ENCODE data around the gene HARS2.
"Not testable (repeated sequence)": the region's sequence is repeated elsewhere in the genome, so short reads cannot be mapped to it uniquely, and the experiment has no call there.

The HARS2 gene

GRCh38 chr5:140700177-140701144 is 9.2 kb downstream of the HARS2 start, which contains the start of gene ZMAT2:
ZMAT2 (plus strand) TSS chr5:140700447; CDS start chr5:140700461, 14 bp downstream.
- DNase-seq: peak; percentile 98

GRCh38 chr5:140707812-140708211 is 16.6 kb downstream of the HARS2 start:
- no peak for DNase-seq

GRCh38 chr5:140708787-140709186 is 17.5 kb downstream of the HARS2 start:
- not testable (repeated sequence) for DNase-seq

- DNase-seq: peak; percentile 99
Measured at GRCh38 chr5:140710899-140711552, 19.8 kb downstream of the HARS2 start.

GRCh38 chr5:140711794-140712193 is 20.5 kb downstream of the HARS2 start:
- no peak for DNase-seq

- DNase-seq: no peak
Measured at GRCh38 chr5:140713562-140714094, 22.4 kb downstream of the HARS2 start.

GRCh38 chr5:140716238-140716637 is 25.0 kb downstream of the HARS2 start:
- DNase-seq: not testable (repeated sequence)

GRCh38 chr5:140718266-140718592 is 27.0 kb downstream of the HARS2 start:
- DNase-seq: no peak

- not testable (repeated sequence) for DNase-seq
Measured at GRCh38 chr5:140720738-140721137, 29.5 kb downstream of the HARS2 start.

- DNase-seq: not testable (repeated sequence)
Measured at GRCh38 chr5:140721395-140721794, 30.1 kb downstream of the HARS2 start.

GRCh38 chr5:140725799-140726471 is 34.7 kb downstream of the HARS2 start:
- DNase-seq: peak; percentile 93

GRCh38 chr5:140733098-140733497 is 41.8 kb downstream of the HARS2 start:
- DNase-seq: no peak

- no peak for DNase-seq
Measured at GRCh38 chr5:140734354-140734753, 43.1 kb downstream of the HARS2 start.

- no peak for DNase-seq
Measured at GRCh38 chr5:140737486-140737885, 46.2 kb downstream of the HARS2 start.

GRCh38 chr5:140741967-140742366 is 50.7 kb downstream of the HARS2 start:
- no peak for DNase-seq
